ENCODE measurements around the gene QSOX2.

The QSOX2 gene

DNA sequence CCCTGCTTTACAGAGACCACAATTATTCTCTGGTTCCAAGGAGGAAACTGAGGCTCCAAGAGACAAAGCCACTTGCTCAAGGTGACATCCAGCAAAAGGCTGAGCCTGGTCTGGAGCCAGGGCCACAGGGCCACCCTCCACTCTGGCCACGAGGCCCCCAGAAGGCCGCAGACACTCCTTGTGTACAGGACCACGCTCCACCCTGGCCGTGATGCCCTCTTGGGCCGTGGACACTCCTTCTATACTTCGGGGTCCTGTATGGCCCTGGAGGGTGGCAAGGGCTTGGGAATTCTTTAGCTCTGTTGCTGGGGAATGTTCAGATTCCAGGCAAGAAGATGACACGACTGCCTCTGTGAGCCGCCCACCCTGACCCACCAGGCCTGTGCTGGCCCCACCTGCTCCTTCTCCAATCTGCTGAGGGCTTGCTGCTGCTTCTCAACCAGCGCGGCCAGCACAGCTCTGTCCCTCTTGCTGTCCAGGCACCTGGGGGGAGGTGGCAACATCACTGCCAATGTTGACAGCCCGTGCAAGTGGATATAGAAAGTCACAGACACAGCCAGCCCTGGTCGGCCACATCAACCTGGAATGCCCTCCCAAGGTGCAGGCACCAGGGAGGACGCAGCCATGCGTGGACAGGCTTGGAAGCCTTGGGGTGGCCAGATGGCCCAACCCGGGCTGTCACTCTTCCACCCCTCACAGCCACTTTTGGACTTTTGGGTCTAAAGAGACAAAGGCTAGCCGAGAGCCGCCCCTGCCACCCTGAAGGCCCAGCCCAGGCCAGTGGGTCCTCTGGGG is 20.1 kb upstream of the QSOX2 start:
- Histone ChIP-seq H3K9ac (no peak overlapping the region), H3K4me1 (ENCODE audit: low read depth, poor library complexity, severe bottlenecking) (peaks cover 11% of the 10 kb centered on the region), H3K4me2 (no peak overlapping the region), H2AFZ (ENCODE audit: low read depth) (no peak overlapping the region), H3K27me3 (ENCODE audit: insufficient read depth, low read depth) (peaks cover 94% of the 10 kb centered on the region), H3K79me2 (ENCODE audit: insufficient read depth, low read depth) (no peaks in the 10 kb centered on the region), H3K27ac (no peak overlapping the region), H3K4me3 (IDR thresholded peaks at IDR 0.05; ENCODE audit: insufficient read depth, low read depth, low read length) (no peak overlapping the region), H3K36me3 (ENCODE audit: insufficient read depth) (no peaks in the 10 kb centered on the region), H4K20me1 (ENCODE audit: insufficient read depth) (no peaks in the 10 kb centered on the region)
- no peak for TF ChIP-seq CTCF (conservative IDR thresholded peaks at IDR 0.05; ENCODE audit: low read depth, low read length)

- TF ChIP-seq CTCF (conservative IDR thresholded peaks at IDR 0.05; ENCODE audit: low read depth, low read length) = no peak
- Histone ChIP-seq H3K4me3 (IDR thresholded peaks at IDR 0.05; ENCODE audit: insufficient read depth, low read depth, low read length) (no peak overlapping the region), H3K9ac (no peak overlapping the region), H3K36me3 (ENCODE audit: insufficient read depth) (no peaks in the 10 kb centered on the region), H3K27ac (no peak overlapping the region), H3K4me1 (ENCODE audit: low read depth, poor library complexity, severe bottlenecking) (peaks cover 11% of the 10 kb centered on the region), H4K20me1 (ENCODE audit: insufficient read depth) (no peaks in the 10 kb centered on the region), H2AFZ (ENCODE audit: low read depth) (no peak overlapping the region), H3K79me2 (ENCODE audit: insufficient read depth, low read depth) (no peaks in the 10 kb centered on the region), H3K4me2 (no peak overlapping the region), H3K27me3 (ENCODE audit: insufficient read depth, low read depth) (peaks cover 92% of the 10 kb centered on the region)
Measured at GRCh38 chr9:136264441-136265405, 19.1 kb upstream of the QSOX2 start.

DNA sequence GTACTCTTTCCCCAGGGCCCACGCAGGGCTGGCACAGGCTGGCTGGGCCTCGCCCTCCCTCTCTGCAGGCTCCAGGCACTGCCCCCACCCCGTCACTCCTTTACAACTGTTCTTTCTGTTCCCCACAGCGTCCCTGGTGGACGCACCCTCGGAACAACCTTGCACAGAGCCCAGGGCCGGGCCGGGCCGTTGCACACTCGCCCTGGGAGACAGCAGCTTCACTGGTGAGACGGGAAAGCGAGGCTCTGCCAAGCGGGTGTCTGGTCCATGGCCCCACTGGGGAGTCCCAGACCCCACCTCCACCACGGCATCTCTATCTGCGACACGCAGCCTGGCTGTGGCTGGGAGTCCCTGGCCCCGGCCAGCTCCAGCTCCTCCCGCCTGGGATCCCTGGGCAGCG is 18.4 kb upstream of the QSOX2 start:
- Histone ChIP-seq H2AFZ (ENCODE audit: low read depth) (no peak overlapping the region), H3K4me2 (no peak overlapping the region), H3K9ac (no peak overlapping the region), H3K27me3 (ENCODE audit: insufficient read depth, low read depth) (peaks cover 92% of the 10 kb centered on the region), H3K79me2 (ENCODE audit: insufficient read depth, low read depth) (no peaks in the 10 kb centered on the region), H3K27ac (no peak overlapping the region), H4K20me1 (ENCODE audit: insufficient read depth) (no peaks in the 10 kb centered on the region), H3K4me1 (ENCODE audit: low read depth, poor library complexity, severe bottlenecking) (peaks cover 11% of the 10 kb centered on the region), H3K36me3 (ENCODE audit: insufficient read depth) (no peaks in the 10 kb centered on the region), H3K4me3 (IDR thresholded peaks at IDR 0.05; ENCODE audit: insufficient read depth, low read depth, low read length) (no peak overlapping the region)
- TF ChIP-seq CTCF (conservative IDR thresholded peaks at IDR 0.05; ENCODE audit: low read depth, low read length) = no peak

DNA sequence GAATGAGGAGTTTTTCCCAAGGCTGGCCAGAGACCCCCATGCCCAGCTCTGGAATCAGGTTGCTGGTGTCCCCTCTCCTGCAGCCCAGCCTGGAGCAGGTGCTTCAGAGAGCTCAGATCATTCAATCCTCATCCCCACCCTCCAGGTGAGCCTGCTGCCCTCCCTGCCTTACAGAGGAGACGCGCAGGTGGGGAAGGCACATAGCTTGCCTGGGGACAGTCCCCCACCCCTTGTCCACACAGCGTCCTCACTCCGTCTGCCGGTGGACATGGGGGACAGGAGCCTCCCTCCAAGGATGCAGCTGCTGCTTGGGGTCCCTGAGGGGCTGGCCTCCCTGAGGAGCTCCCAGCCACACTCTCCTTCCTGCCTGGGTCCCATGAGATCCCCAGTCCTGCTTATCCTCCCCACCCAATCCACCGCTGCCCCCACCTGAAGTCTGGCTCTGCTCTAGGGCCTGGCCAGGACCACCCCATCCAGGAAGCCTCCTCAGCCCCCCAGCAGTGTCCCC is 17.1 kb upstream of the QSOX2 start:
- Histone ChIP-seq H3K4me1 (ENCODE audit: low read depth, poor library complexity, severe bottlenecking) (peaks cover 10% of the 10 kb centered on the region), H2AFZ (ENCODE audit: low read depth) (no peak overlapping the region), H3K4me3 (IDR thresholded peaks at IDR 0.05; ENCODE audit: insufficient read depth, low read depth, low read length) (no peak overlapping the region), H3K36me3 (ENCODE audit: insufficient read depth) (no peaks in the 10 kb centered on the region), H3K9ac (no peak overlapping the region), H3K27ac (no peak overlapping the region), H3K79me2 (ENCODE audit: insufficient read depth, low read depth) (no peaks in the 10 kb centered on the region), H3K27me3 (ENCODE audit: insufficient read depth, low read depth) (peaks cover 92% of the 10 kb centered on the region), H4K20me1 (ENCODE audit: insufficient read depth) (no peaks in the 10 kb centered on the region), H3K4me2 (no peak overlapping the region)
- TF ChIP-seq CTCF (conservative IDR thresholded peaks at IDR 0.05; ENCODE audit: low read depth, low read length) = no peak
